Activated CD8-positive, alpha-beta memory T cell treated with anti-CD3 and anti-CD28 coated beads for 48 hours (primary cell): ENCODE measurements around the gene STAT3.
"Not testable (repeated sequence)": the region's sequence is repeated elsewhere in the genome, so short reads cannot be mapped to it uniquely, and the experiment has no call there.

Source experiments
- DNase-seq, 3 experiments: peaks; one replicate each; pipeline ENCODE4 v3.0.0-alpha.2; 2020; ENCODE audit warnings: low read depth in 2 of 3, low spot score in 2 of 3

Gene STAT3

DNA sequence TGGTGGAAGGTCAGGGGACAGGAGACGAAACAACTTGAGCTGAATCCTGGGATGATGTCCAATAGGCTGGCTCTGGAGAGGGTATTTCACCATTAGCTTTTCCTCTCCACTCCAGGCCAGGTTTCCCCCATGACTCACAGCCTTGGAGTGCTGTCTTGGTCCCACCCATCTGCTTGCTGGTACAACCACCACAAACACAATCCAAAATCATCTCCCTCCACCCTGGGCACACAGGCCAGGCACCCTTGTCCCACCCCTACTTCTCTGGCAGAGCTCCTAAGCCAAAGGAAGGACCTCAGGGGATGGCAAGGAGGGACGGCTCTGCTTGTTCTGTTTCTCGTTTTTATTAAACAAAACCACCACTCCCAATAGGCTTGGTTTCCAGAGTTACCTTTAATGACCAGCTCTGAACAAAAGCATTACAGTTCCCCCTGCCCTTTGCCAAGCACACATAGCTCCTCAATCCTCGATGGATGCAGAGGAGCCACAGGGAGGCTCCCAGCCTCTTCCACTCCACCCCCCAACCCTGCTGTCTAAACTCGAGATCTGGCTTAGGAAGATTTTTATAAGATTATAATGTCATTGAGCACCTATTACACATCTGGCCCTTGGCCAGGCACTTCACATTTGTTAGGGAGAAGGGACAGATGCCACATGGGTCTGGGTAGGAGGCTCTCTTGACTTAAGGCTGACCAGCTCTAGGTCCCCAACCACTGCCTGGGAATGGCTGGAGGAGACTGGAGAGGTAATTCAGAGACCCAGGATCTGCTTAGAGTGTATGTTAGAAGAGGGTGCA, 21.5 kb upstream of the STAT3 start:
- DNase-seq = no peak

DNA sequence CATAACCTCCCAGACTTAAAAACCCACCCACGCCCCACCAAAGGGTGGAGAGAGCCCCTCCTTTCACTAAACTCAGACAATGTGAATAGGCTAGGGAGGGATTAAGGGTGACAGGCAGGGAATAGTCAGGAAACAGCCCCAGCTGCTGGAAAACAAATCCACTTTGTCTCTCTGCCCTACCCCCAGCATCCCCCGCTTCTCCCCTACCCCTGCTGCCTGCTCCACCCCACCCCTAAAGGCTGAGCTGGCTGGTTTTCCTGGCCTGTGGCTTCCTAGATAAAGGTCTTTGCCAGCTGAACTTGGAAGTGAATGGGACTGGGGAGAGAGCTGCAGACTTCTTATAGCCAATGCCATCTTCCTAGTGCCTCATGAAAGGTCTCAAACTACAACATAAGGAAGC, 19.8 kb upstream of the STAT3 start:
- no peak for DNase-seq

DNA sequence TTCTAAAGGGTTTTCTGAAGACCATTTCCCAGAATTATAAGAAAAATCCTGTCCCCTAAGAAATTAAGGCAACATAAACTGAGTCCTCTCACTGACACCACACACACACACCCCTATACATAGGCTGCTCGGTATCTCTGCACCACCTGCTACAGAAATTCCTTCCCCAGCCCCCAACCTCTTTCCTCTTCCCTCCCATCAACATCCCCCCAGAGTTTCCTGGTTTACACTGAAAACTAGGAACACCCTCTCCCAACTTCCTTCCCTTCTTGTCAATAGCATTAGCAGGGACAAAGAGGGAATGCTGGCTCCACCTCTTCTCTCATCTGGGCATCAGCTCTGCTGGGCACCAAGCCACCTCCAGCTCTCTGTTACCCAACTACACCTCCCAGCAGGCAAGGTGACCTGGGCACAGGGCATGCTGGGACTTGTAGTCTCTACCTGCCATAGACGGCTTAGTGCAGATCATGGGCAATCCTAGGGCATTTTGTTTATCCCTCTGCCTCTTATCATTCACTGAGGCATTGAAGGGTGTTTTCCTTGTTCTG, 19.1 kb upstream of the STAT3 start:
- no peak for DNase-seq

DNA sequence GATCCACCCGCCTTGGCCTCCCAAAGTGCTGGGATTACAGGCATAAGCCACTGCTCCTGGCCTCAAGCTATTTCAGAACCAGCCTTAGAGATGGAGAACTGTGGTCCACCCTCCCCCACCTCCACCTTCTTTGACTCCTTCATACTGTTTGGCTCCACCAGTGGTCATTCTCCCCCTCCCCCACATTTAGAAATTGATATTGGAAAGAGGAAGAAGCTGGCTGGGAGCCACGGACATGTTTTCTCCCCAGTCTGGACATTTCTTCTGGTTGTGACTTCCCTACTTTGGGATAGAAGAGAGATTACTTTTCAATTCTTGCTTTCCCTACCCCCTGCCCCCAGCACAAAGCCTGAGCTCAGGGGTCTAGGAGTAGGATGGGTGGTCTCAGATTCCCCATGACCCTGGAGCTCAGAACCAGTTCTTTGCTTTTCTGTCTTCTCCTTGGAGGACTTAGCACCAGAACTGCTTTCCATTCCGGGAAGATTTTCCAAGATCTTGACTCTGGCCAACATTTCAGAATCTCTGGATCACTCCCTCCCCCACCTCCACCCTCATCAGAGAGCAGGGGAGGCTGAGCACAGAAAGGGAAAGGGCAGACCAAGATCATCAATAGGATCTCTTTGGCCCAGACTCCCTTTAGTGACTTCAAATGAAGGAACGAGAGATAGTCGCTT, 18.5 kb upstream of the STAT3 start:
- DNase-seq = no peak

DNA sequence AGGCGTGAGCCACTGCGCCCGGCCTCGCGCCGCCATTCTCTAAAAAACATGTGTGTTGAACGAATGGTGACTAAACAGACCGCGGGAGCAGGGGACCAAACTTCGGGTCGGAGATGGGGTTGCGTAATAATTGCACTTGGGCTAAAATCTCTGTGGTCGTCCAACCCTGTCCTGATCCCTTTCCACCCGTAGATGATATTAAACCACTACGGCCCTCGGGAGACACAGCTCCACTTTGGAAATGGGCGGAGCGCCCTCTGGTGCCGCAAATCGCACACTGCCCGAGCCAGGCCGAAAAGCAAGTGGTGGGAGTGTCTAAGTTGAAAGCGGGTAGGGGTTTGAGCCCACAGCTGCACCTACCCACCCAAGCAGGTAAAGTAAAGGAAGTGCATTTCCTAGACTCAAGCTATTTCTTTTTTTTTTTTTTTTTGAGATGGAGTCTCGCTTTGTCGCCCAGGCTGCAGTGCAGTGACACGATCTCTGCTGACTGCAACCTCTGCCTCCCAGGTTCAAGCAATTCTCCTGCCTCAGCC, 17.8 kb upstream of the STAT3 start:
- peak; percentile 40 to 76 (median 70) for DNase-seq

DNA sequence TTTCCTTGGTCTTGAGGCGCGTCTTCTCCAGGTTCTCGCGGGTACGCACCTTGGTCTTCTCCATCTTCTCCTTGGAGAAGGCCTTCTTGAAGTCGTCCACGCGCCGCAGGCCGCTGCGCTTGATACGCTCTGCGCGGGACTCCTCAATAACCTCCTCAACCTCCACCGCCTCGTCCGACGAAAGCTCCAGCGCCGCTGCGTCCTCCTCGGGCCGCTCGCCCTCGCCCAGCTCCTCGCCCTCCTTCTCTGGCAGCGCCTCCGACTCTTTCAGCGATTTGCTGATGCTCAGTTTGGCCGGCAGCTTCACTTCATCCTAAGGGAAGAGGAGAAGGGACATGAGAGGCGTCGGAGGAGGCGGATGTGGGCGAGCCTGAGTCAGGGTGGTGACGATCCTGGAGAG, 16.8 kb upstream of the STAT3 start:
- no peak for DNase-seq

DNA sequence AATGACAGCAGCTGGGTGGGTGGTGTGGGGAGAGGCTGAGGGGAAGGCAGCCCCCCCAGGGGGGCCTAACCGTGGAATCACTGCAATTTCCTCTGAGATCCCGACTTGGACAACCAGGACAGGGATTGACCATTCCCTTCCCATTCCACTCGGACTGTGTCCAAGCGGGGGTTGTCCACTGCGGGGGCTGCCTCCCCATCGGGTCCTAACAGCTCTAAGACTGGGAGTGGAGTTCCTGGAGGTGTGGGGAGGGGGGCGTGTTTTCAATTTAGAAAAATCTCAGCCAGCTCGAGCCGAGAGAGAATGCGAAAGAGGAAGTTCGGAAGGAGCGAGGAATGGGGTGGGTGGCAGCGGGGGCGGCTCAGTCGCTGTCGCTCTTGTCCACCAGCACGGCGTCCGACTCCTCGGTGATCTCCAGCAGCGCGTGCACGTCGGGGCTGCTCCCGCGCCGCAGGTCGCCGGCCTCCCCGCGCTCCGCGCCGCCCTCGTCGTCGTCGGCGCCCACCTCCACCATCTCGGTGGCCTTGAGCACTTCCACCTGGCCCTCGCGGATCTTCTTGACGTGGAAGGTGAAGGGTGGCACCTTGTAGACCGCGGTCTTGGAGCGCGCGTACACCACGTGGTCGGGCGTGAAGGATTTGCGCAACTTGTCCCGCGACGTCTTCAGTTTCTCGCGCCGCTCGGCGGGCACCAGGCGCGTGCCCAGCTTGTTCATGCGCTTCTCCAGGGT, 16.2 kb upstream of the STAT3 start:
- DNase-seq = no peak

DNA sequence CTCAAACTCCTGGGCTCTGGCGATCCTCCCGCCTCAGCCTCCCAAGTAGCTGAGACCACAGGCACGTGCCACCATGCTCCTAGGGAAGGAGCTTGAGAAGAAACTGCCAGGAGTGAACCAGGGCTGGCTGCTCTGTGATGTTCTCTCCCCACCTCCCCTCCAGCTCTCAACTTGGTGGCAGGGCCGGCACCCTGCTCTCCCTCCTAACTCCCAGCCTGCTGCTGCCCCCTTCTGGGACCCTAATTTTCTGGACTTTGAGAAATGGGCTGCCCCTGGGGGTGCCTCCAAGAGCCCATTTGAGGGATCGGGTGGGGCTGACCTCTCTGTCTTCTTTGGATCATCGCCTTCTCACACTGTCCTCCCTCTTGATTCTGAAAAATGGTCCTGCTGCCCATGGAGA, 14.9 kb upstream of the STAT3 start:
- DNase-seq = peak in 2 of 3 experiments; percentile 25 to 42

DNA sequence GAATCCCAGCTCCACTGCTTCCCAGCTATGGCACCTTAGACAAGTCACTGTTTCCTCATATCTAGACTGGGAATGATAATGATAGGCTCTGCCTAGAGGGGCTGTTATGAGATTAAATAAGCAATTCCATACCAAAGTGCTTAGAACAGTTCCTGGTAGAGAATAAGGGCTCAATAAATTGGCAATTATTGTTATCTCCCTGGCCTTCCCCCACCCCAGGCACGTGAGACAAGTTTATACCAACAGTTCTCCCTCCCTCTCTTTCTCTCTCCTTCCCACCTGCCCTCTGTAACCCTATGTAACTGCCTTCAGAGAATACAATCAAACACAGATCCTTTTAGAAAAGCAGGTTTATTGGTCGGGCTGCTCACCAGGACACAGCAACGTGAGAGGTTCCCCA, 13.9 kb upstream of the STAT3 start:
- no peak for DNase-seq

DNA sequence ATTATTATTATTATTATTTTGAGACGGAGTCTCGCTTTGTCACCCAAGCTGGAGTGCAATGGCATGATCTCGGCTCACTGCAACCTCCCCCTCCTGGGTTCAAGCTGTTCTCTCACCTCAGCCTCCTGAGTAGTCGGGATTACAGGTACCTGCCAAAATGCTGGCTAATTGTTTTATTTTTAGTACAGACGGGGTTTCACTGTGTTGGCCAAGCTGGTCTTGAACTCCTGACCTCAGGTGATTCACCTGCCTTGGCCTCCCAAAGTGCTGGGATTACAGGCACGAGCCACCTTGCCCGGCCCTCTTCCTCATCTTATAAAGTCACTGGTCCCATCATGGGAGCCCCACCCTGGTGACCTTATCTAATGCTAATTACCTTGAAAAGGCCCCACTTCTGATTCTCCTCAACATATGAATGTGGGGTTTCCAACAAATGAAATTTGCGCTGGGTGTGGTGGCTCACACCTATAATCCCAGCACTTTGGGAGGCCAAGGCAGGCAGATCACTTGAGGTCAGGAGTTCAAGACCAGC, 12.7 kb upstream of the STAT3 start:
- DNase-seq = not testable (repeated sequence)

DNA sequence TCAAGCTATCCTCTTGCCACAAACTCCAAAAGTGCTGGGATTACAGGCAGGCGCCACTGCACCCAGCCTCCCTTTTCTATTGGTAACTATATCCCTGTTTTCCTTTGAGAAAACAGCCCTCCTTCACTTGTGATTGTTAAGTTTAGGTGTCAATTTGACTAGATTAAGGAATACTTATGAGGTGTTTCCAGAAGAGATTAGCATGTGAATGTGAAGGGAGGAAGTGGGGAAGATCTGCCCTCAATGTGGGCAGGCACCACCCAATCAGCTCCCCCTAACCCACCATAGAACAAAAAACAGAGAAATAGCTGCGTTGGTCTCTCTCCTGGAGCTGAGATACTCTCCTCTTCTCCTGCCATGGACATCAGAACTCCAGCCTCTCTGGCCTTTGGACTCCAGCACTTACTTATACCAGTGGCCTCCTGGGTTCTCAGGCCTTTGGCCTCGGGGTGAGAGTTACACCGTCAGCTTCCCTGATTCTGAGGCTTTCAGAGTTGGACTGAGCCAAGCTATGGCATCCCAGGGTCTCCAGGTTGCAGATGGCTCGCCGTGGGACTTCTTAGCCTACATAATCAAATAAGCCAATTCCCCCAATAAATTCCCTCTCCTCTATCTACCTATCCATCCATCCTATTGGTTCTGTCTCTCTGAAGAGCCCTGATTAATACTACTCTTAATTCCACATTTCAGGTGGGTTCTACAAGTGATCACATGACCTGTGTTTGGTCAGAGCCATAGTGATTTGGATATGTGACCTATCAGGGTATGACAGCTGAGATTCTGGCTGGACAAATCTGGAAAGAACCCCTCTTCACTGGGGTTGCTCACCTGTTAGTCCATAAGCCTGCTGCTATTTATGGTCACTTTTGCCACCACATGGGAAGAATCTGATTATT, 12.0 kb upstream of the STAT3 start:
- DNase-seq = no peak

DNA sequence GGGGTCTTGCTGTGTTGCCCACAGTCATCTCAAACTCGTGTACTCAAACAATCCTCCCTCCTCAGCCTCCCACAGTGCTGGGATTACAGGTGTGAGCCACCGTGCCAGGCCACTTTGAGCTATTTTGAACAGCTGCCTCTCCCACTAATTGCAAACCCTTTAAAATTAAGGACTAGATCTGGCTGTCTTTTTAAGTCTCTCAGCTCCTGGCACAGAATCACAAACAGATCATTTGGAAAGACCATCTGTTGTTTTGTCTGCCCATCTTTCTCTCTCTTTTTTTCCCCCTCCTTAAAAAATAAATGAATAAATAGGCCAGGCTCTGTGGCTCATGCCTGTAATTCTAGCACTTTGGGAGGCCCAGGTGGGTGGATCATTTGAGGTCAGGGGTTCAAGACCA, 10.9 kb upstream of the STAT3 start:
- DNase-seq = no peak

DNA sequence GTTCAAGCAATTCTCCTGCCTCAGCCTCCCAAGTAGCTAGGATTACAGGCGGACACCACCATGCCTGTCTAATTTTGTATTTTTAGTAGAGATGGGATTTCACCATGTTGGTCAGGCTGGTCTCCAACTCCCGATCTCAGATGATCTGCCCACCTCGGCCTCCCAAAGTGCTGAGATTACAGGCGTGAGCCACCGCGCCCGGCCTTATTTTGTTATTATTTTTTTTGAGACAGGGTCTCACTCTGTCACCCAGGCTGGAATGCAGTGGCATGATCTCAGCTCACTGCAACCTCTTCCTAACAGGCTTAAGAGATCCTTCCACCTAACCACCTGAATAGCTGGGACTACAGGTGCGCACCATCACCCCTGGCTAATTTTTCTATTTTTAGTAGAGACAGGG, 7.4 kb upstream of the STAT3 start:
- DNase-seq = not testable (repeated sequence)

DNA sequence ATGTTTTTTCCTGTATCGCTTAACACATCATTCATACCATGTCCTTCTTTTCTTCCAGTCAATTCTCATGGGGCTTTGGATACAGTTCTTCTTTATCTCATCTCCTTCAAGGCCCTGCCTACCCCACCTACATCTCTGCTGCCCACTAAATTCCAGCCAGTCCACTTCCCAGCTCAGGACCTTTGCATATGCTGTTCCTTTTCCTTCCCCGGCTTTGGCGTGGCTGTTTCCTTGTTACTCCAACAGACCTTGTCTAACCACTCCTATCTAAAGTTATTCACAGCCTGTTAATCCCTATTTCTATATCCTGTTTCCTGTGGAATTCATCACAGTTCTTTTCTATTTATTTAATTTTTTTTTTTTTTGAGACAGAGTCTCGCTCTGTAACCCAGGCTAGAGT, 6.6 kb upstream of the STAT3 start:
- no peak for DNase-seq

DNA sequence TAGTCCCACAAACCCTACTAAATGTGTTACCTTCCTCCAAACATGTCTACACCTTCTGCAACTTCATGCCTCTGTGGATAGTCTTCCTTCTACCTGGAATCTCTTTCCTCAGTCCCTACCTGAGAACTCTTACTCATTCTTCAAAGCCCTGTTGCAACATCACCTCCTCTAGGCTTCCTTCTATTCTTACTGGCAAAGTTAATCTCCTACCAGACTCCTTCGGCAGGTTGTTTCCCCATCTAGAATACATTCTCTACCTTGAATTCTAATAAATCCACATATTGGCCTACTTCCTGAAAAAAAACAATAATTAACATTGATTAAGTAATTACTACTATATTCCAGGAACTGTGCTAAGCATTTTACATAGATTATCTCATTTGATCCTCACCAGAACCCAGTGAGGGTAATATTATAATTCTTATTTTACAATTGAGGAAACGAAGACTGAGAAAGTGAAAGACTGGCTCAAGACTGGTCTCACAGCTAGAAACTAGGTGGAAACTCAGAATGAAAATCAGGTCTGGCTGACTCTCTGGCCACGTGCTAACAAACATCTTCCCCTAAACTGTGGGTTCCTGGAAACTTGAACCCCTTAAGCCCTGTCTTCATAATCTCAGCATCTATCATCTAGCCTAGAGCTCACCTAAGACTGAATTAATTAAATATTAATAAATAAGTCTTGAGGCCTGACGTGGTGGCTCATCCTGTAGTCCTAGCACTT, 4.6 kb upstream of the STAT3 start:
- no peak for DNase-seq

DNA sequence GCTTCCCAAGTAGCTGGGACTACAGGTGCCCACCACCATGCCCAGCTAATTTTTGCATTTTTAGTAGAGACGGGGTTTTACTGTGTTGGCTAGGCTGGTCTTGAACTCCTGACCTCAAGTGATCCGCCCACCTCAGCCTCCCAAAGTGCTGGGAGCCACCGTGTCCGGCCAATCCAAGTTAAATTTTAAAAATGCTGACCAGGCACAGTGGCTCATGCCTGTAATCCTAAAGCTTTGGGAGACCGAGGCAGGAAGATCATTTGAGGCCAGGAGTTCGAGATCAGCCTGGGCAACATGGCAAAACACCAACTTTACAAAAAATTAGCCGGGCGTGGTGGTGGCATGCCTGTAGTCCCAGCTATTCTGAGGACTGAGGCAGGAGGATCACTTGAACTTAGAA, 3.2 kb upstream of the STAT3 start:
- DNase-seq = not testable (repeated sequence)

DNA sequence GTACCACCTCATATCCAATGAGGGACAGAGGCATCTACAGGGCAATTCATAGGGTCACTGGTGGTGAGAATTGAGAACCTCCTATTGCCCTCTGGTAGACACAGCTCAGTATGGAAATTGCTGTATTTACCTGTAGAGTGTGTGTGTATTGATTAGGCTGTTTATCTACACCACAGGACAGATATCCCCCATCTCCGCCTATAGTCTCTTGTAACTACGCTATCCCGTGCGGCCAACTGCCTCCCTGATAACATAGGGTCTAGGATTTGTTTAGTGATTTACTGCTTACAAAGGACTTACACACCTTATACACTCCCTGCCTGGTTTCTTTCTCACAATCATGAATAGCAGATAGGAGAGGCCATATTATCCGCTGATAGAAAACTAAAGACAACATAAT, 1.7 kb upstream of the STAT3 start:
- DNase-seq = no peak

DNA sequence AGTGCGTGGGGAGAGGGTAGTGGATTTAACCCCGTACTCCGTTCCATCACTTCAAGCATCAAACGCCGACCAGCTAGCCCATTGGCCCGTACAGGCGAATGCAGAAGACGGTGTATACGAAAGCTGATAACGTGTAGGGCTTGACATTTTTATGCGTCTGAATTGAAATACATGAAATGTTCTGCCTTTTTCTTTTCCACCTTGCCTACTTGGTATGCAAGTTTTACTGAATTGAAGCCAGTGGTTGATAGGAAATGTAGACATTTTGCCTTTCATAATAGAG, 834 bp upstream of the STAT3 start:
- no peak for DNase-seq

DNA sequence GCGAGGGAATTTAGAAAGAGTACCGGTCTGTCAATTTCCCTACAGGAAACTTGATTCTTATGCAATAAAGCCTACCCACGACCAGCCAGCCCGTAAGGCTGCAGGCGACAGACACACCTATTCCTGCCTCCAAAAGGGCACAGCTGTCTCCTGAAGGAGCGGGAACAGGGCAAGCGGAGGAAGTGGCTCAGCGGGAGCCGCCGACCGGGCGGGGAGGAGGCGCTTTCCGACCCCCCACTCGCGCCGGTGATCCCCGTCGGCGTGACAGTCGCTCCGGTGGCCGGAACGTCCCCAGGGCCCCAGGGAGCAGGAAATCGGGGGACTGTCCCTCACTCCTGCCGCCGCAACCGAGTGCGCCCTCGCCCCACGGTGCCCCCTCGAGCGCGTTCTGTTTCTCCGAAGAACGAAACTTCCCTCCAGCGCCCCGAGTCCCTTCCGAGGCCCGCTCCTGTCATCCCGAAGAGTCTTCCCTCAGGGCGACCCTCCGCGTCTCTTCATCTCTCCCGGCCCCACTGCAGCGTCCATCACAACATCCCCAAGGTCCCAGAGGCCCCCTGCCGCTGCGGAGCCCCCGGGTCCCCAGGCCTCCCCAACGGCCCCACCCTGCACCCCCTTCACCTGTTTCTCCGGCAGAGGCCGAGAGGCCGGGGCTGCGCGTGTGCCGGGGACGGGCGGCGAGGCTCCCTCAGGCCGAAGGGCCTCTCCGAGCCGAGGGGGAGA, 421 bp downstream of the STAT3 start:
- DNase-seq = no peak
